ENCODE measurements around the gene LHX3. TPM values are rescaled to one million over a fixed set of nuclear protein-coding genes. Genes with fewer than 3 reads are reported as not detected.

The LHX3 gene
- total RNA-seq, 4 donors from 2014 or later, result not detected

- 72 to 78% methylated on average over 11 to 13 of the region's 14 CpGs for WGBS, 2 donors
- Histone ChIP-seq H3K4me3 (replicated peaks in 1 of 3) (no peak overlapping the region), H3K27ac (no peak overlapping the region), H3K36me3 (no peaks in the 10 kb centered on the region), H3K9me3 (no peaks in the 10 kb centered on the region), H3K4me1 (no peaks in the 10 kb centered on the region), H3K27me3 (no peaks in the 10 kb centered on the region)
- TF ChIP-seq POLR2A (IDR thresholded peaks at IDR 0.05), result no peak
- TF ChIP-seq CTCF (IDR thresholded peaks at IDR 0.05), result no peak
- intact Hi-C loops (cut with DNase I), result no loop called here
- DNase-seq, result no peak
Observed at GRCh38 chr9:136186386-136186785, 18.5 kb downstream of the LHX3 start.

DNA sequence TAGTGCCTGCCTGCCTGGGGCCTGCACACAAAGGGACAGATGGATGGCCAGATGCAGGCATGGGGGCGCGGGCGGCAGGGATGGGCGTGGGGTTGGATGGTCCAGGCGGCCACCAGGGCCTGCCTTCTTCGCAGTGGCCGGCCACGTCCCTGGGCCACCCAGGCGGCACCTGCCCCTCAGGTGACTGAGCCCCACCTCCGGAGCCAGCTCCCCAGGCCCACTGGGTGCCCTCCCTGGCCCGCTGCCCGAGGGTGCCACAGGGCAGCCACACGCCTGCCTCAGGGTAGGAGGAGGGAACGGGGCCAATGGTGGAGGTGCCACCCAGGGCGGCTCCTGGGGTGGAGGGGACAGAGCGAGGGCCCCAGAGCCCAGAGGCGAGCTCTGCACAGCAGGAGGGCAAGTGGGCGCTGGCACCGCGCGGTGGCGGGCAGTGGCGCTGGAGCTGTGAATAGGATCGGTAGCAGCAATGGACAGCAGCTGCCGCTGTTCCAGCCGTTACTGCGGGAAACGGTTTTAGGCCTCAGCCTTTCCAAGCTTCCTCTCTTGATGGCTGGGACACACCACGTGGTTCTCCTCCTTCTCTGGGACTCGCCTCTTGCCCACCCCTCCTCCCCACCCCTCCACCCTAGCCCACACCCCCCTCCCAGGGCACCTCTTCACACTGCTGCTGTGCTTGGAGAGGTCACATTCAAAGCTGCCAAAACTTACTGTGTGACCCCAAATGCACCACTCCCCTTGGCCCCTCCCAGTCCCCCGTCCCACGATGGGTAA lies 19.1 kb downstream of the LHX3 start:
- H3K27ac ChIP-seq, result no peak overlapping the region
- H3K27me3 ChIP-seq, result no peaks in the 10 kb centered on the region
- WGBS, 2 donors, result 55 to 60% methylated on average over 15 to 20 of the region's 32 CpGs
- no peaks in the 10 kb centered on the region for H3K4me1 ChIP-seq
- H3K4me3 ChIP-seq (replicated peaks in 1 of 3), result no peak overlapping the region
- TF ChIP-seq CTCF (IDR thresholded peaks at IDR 0.05) (no peak), POLR2A (IDR thresholded peaks at IDR 0.05) (no peak)
- no peaks in the 10 kb centered on the region for H3K36me3 ChIP-seq
- intact Hi-C loops (cut with DNase I), result no loop called here
- no peaks in the 10 kb centered on the region for H3K9me3 ChIP-seq
- DNase-seq, result no peak

DNA sequence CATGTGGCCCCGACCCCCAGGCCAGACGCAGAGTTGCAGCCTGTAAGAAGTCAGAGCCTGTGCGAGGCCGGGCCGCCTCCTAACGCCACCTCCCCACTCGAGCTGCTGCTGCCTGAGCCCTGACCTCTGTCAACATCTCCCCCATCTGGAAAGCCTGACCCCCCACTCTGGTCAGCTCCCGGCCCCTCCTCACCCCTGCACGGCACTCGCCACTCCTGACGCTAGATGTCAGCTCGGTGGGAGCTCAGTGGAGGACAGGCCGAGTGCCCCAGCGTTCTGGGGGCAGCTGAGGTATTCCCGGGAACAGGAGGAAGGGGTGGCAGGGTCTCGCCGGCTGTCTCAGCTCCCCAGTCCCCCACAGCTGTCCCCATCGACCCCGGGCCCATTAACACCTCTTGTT lies 19.9 kb downstream of the LHX3 start:
- no peaks in the 10 kb centered on the region for H3K27me3 ChIP-seq
- H3K4me3 ChIP-seq (replicated peaks in 1 of 3), result no peak overlapping the region
- TF ChIP-seq POLR2A (IDR thresholded peaks at IDR 0.05), result no peak
- no peak for TF ChIP-seq CTCF (IDR thresholded peaks at IDR 0.05)
- no peak overlapping the region for H3K27ac ChIP-seq
- H3K36me3 ChIP-seq, result no peaks in the 10 kb centered on the region
- H3K9me3 ChIP-seq, result no peaks in the 10 kb centered on the region
- no peak for DNase-seq
- intact Hi-C loops (cut with DNase I), result no loop called here
- no peaks in the 10 kb centered on the region for H3K4me1 ChIP-seq
- 49 to 53% methylated on average over 13 to 18 of the region's 19 CpGs for WGBS, 2 donors

GRCh38 chr9:136182850-136183422 lies 22.0 kb downstream of the LHX3 start:
- intact Hi-C loops (cut with DNase I), result no loop called here
- Histone ChIP-seq H3K36me3 (no peaks in the 10 kb centered on the region), H3K4me3 (replicated peaks in 1 of 3) (no peak overlapping the region), H3K4me1 (no peaks in the 10 kb centered on the region), H3K27ac (no peak overlapping the region), H3K9me3 (no peaks in the 10 kb centered on the region), H3K27me3 (no peaks in the 10 kb centered on the region)
- no peak for TF ChIP-seq CTCF (IDR thresholded peaks at IDR 0.05)
- TF ChIP-seq POLR2A (IDR thresholded peaks at IDR 0.05), result no peak
- no peak for DNase-seq
- WGBS, 2 donors, result 82% methylated on average over 15 to 16 of the region's 18 CpGs

- DNase-seq, result no peak
- Histone ChIP-seq H3K27me3 (no peaks in the 10 kb centered on the region), H3K9me3 (no peaks in the 10 kb centered on the region), H3K4me1 (no peaks in the 10 kb centered on the region), H3K36me3 (no peaks in the 10 kb centered on the region), H3K4me3 (replicated peaks in 1 of 3) (no peak overlapping the region), H3K27ac (no peak overlapping the region)
- TF ChIP-seq CTCF (IDR thresholded peaks at IDR 0.05) (no peak), POLR2A (IDR thresholded peaks at IDR 0.05) (no peak)
- intact Hi-C loops (cut with DNase I), result no loop called here
- 85 to 87% methylated on average over 14 of the region's 14 CpGs for WGBS, 2 donors
Observed at GRCh38 chr9:136182420-136182787, 22.5 kb downstream of the LHX3 start.
